HepG2 (cell line): ENCODE results near the gene GYS2. TPM values are rescaled to one million over a fixed set of nuclear protein-coding genes. Genes with fewer than 3 reads are reported as not detected.

Source experiments
- ATAC-seq: fragments of 200-7000 bp; cut with Tn5 transposase; 3 replicates; pipeline ENCODE4 v1.9.1; 2020; ENCODE audit warnings: mild to moderate bottlenecking, moderate library complexity
- BruUV-seq: library from RNA; stranded (reverse); fragments of 400-500 nt; replicated peaks from 2 replicates; lab custom pipeline; 2021; lab: Mats Ljungman, UMichigan
- CTCF ChIA-PET: fragments of 300-600 bp; formaldehyde crosslinking; extraction: SDS; loops from one replicate; lab custom pipeline; 2021; ENCODE audit warnings: low total read pairs, inconsistent platforms, low intra/inter-chr PET ratio; lab: Yijun Ruan, JAX
- POLR2A ChIA-PET: fragments of 350-600 bp; sonication (Branson Sonifier 250); formaldehyde crosslinking; loops from one replicate; lab custom pipeline; 2020; ENCODE audit warnings: antibody characterized with exemption, inconsistent platforms; lab: Yijun Ruan, JAX
- DNase-seq: peaks from one replicate; pipeline ENCODE4 v3.0.0-alpha.2; 2015; ENCODE audit warnings: low spot score
- FAIRE-seq: peaks from 3 replicates; lab custom pipeline; 2011; peaks lifted over from hg19 to GRCh38; lab: Jason Lieb, UNC
- H2AFZ ChIP-seq: one replicate; pipeline ENCODE4 v1.6.1; 2011; ENCODE audit warnings: low read length, inconsistent platforms
- H3K27ac ChIP-seq: fragments of 300-600 bp; 3 replicates; pipeline ENCODE4 v1.8.0; 2011; ENCODE audit warnings: mixed run types, mild to moderate bottlenecking, mixed read lengths, low read length, inconsistent platforms; ENCODE audit not compliant: insufficient read depth; ENCODE audit errors: extremely low read length
- H3K27me3 ChIP-seq, 2 experiments: fragments of 200-600 bp in 1 of 2; 2 replicates in 1 of 2; 3 replicates in 1 of 2; pipeline versions ENCODE4 v1.6.0 to v1.8.0; 2011; ENCODE audit warnings: low read length in 2 of 2, mild to moderate bottlenecking in 2 of 2, moderate library complexity in 2 of 2, inconsistent platforms in 1 of 2; ENCODE audit not compliant: insufficient read depth in 2 of 2, control insufficient read depth in 1 of 2
- H3K36me3 ChIP-seq, 2 experiments: fragments of 200-600 bp in 1 of 2; replicated peaks in 1 of 2; 2 replicates in 1 of 2; 3 replicates in 1 of 2; pipeline versions ENCODE4 v1.5.1 to v1.8.0; 2011; ENCODE audit warnings: low read length in 2 of 2, inconsistent platforms in 1 of 2; ENCODE audit not compliant: insufficient read depth in 2 of 2, control insufficient read depth in 1 of 2
- H3K4me1 ChIP-seq: 2 replicates; pipeline ENCODE4 v1.5.1; 2012; ENCODE audit warnings: low read length, inconsistent platforms; ENCODE audit not compliant: insufficient read depth
- H3K4me2 ChIP-seq: 2 replicates; pipeline ENCODE4 v1.6.0; 2011; ENCODE audit warnings: low read depth, low read length, inconsistent platforms
- H3K4me3 ChIP-seq, 3 experiments: fragments of 200-600 bp in 1 of 3; sonication (generic), shearing (Covaris generic) in 1 of 3; replicated peaks in 1 of 3; 2 replicates each; pipeline ENCODE4 v1.5.1; 2011 to 2016; ENCODE audit warnings: low read length in 3 of 3, inconsistent platforms in 2 of 3, low read depth in 2 of 3, mild to moderate bottlenecking in 2 of 3, control low read depth in 1 of 3, mixed read lengths in 1 of 3; ENCODE audit not compliant: insufficient read depth in 1 of 3
- H3K79me2 ChIP-seq: one replicate; pipeline ENCODE4 v1.6.1; 2011; ENCODE audit warnings: low read length, inconsistent platforms; ENCODE audit not compliant: insufficient read depth
- H3K9ac ChIP-seq: 2 replicates; pipeline ENCODE4 v1.6.0; 2011; ENCODE audit warnings: mild to moderate bottlenecking, low read depth, low read length, inconsistent platforms; ENCODE audit not compliant: insufficient read depth
- H3K9me3 ChIP-seq: 2 replicates; pipeline ENCODE4 v1.5.1; 2012; ENCODE audit warnings: mild to moderate bottlenecking, low read length
- H4K20me1 ChIP-seq: 2 replicates; pipeline ENCODE4 v1.6.0; 2011; ENCODE audit warnings: inconsistent platforms, mild to moderate bottlenecking, low read length, moderate library complexity; ENCODE audit not compliant: insufficient read depth
- JUND ChIP-seq: sonication (generic); formaldehyde crosslinking; IDR thresholded peaks from 2 replicates; pipeline ENCODE4 v1.8.0; 2022; ENCODE audit warnings: mild to moderate bottlenecking, missing genetic modification reagents
- KLF11 ChIP-seq: IDR thresholded peaks from 2 replicates; pipeline ENCODE4 v1.6.1; 2016; ENCODE audit warnings: missing compliant biosample characterization
- MIER2 ChIP-seq: IDR thresholded peaks from 2 replicates; pipeline ENCODE4 v1.6.1; 2016; ENCODE audit warnings: missing biosample characterization, missing genetic modification reagents
- NKX3-1 ChIP-seq: sonication (generic); formaldehyde crosslinking; IDR thresholded peaks from 2 replicates; pipeline ENCODE4 v1.5.0; 2020; ENCODE audit warnings: missing genetic modification reagents
- RBAK ChIP-seq: sonication (generic); formaldehyde crosslinking; IDR thresholded peaks from 2 replicates; pipeline ENCODE4 v1.5.1; 2020; ENCODE audit warnings: mild to moderate bottlenecking, missing genetic modification reagents
- RORA ChIP-seq: sonication (generic); formaldehyde crosslinking; IDR thresholded peaks from 2 replicates; pipeline ENCODE4 v1.5.0; 2020; ENCODE audit warnings: mild to moderate bottlenecking, missing genetic modification reagents, moderate library complexity
- U2AF1 ChIP-seq: fragments of 200-400 bp; formaldehyde crosslinking; optimal IDR thresholded peaks from 2 replicates; pipeline ENCODE3; 2017; ENCODE audit warnings: mild to moderate bottlenecking, low read depth, low read length
- YY1 ChIP-seq: IDR thresholded peaks from 2 replicates; pipeline ENCODE4 v1.6.1; 2011; ENCODE audit warnings: low read length, low read depth, moderate library complexity, mild to moderate bottlenecking; ENCODE audit not compliant: insufficient read depth, insufficient replicate concordance
- ZNF549 ChIP-seq: sonication (generic); formaldehyde crosslinking; IDR thresholded peaks from 2 replicates; pipeline ENCODE4 v1.5.0; 2020; ENCODE audit warnings: missing genetic modification reagents
- ZNF552 ChIP-seq: sonication (generic); formaldehyde crosslinking; IDR thresholded peaks from 2 replicates; pipeline ENCODE4 v1.9.0; 2022; ENCODE audit warnings: missing genetic modification reagents, mild to moderate bottlenecking, borderline replicate concordance
- ZNF567 ChIP-seq: sonication (generic); formaldehyde crosslinking; IDR thresholded peaks from 2 replicates; pipeline ENCODE4 v1.8.1; 2023; ENCODE audit warnings: mild to moderate bottlenecking, missing genetic modification reagents, borderline replicate concordance
- ZNF644 ChIP-seq: IDR thresholded peaks from 2 replicates; pipeline ENCODE4 v1.6.1; 2016; ENCODE audit warnings: low read depth
- ZNF674 ChIP-seq: sonication (generic); formaldehyde crosslinking; IDR thresholded peaks from 2 replicates; pipeline ENCODE4 v1.5.0; 2020; ENCODE audit warnings: low read depth, mild to moderate bottlenecking, missing genetic modification reagents
- in situ Hi-C: cut with HindIII; loops from 2 replicates; pipeline ENCODE4 v1.10.0; 2017; ENCODE audit warnings: low pct_unique_long_range_greater_than_20kb; ENCODE audit not compliant: extremely low pct_ligation_motif_present
- intact Hi-C: fragments of 100-400 bp; cut with micrococcal nuclease; formaldehyde crosslinking; loops from one replicate; pipeline ENCODE4 v1.10.0; 2022; ENCODE audit not compliant: unreplicated experiment
- polyA plus RNA-seq, 8 experiments: library from polyadenylated mRNA; depleted of rRNA in 3 of 8; stranded (reverse) in 7 of 8; unstranded in 1 of 8; fragments of >200 nt; fragmentation: Illumina TruSeq in 4 of 8; extraction: Trizol in 4 of 8; gene quantifications; 2 replicates each; pipeline versions ENCODE4 v1.2.1 to v1.2.3, GENCODE V29; 2011 to 2016; ENCODE audit warnings: low read depth in 4 of 8, missing spikeins in 1 of 8, mixed read lengths in 1 of 8; ENCODE audit not compliant: insufficient read depth in 1 of 8
- total RNA-seq, 5 experiments: library from RNA; depleted of rRNA; stranded (reverse); fragments of >200 nt; fragmentation: Illumina TruSeq; extraction: Trizol; gene quantifications; 2 replicates each; pipeline ENCODE4 v1.2.3, GENCODE V29; 2016; ENCODE audit warnings: low read depth in 1 of 5
- TF ChIP-seq, protein P1 (sequence below): sonication (generic); formaldehyde crosslinking; IDR thresholded peaks from 2 replicates; pipeline ENCODE4 v1.4.0; 2020; ENCODE audit warnings: missing genetic modification reagents, borderline replicate concordance
- TF ChIP-seq, protein P2 (sequence below): sonication (generic); formaldehyde crosslinking; IDR thresholded peaks from 2 replicates; pipeline ENCODE4 v1.4.0; 2020; ENCODE audit warnings: missing genetic modification reagents
- TF ChIP-seq, protein P3 (sequence below): sonication (generic); formaldehyde crosslinking; IDR thresholded peaks from 2 replicates; pipeline ENCODE4 v1.5.0; 2020; ENCODE audit warnings: missing genetic modification reagents, mild to moderate bottlenecking, borderline replicate concordance
- TF ChIP-seq, protein P4 (sequence below): sonication (generic); formaldehyde crosslinking; IDR thresholded peaks from 2 replicates; pipeline ENCODE4 v1.4.0; 2020; ENCODE audit warnings: missing genetic modification reagents, borderline replicate concordance

GYS2 gene
- total and polyA plus RNA-seq, 2 of the 13 experiments (the other 11 are each of a cell fraction or from before 2014, with no cell fraction given): not detected

DNA sequence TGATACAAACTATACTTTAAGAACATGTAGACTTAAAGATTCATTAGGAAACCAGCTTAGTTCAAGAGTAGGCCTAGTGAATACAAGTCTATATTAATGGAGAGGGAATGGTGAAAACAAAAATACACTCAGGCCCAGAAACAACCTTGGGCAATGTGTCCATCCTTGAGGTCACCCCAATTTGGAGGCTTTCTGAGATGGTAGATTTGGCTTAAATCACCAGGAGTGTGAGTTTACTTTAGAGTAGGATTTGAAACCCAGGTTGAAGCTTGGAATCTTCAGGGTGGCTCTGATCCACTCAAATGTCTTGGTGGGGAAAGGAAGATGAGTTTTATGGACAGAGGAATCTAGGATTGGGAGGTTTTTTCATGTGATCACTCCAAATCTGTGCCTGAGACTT is 42.5 kb upstream of the GYS2 start:
- in situ Hi-C loops: no loop called here
- Histone ChIP-seq H2AFZ (no peak overlapping the region), H4K20me1 (no peaks in the 10 kb centered on the region), H3K4me3 (no peak overlapping the region), H3K9ac (no peak overlapping the region), H3K4me2 (no peak overlapping the region), H3K27ac (no peak overlapping the region), H3K79me2 (no peaks in the 10 kb centered on the region), H3K36me3 (no peaks in the 10 kb centered on the region), H3K27me3 (no peaks in the 10 kb centered on the region), H3K9me3 (no peaks in the 10 kb centered on the region), H3K4me1 (no peaks in the 10 kb centered on the region)
- ChIA-PET CTCF (no interaction called here), POLR2A (no interaction called here)
- no peak for FAIRE-seq
- no peak for ATAC-seq
- no peak for DNase-seq
- intact Hi-C loops: no loop called here
- no TSS peak for BruUV-seq
- TF ChIP-seq, protein P1, sequence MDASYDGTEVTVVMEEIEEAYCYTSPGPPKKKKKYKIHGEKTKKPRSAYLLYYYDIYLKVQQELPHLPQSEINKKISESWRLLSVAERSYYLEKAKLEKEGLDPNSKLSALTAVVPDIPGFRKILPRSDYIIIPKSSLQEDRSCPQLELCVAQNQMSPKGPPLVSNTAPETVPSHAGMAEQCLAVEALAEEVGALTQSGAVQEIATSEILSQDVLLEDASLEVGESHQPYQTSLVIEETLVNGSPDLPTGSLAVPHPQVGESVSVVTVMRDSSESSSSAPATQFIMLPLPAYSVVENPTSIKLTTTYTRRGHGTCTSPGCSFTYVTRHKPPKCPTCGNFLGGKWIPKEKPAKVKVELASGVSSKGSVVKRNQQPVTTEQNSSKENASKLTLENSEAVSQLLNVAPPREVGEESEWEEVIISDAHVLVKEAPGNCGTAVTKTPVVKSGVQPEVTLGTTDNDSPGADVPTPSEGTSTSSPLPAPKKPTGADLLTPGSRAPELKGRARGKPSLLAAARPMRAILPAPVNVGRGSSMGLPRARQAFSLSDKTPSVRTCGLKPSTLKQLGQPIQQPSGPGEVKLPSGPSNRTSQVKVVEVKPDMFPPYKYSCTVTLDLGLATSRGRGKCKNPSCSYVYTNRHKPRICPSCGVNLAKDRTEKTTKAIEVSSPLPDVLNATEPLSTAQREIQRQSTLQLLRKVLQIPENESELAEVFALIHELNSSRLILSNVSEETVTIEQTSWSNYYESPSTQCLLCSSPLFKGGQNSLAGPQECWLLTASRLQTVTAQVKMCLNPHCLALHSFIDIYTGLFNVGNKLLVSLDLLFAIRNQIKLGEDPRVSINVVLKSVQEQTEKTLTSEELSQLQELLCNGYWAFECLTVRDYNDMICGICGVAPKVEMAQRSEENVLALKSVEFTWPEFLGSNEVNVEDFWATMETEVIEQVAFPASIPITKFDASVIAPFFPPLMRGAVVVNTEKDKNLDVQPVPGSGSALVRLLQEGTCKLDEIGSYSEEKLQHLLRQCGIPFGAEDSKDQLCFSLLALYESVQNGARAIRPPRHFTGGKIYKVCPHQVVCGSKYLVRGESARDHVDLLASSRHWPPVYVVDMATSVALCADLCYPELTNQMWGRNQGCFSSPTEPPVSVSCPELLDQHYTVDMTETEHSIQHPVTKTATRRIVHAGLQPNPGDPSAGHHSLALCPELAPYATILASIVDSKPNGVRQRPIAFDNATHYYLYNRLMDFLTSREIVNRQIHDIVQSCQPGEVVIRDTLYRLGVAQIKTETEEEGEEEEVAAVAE (CRISPR knock-in tag): no peak
- TF ChIP-seq ZNF644 (CRISPR knock-in tag): no peak
- TF ChIP-seq KLF11 (CRISPR knock-in tag): no peak
- TF ChIP-seq MIER2 (CRISPR knock-in tag): no peak
- TF ChIP-seq U2AF1: no peak
- TF ChIP-seq, protein P2, sequence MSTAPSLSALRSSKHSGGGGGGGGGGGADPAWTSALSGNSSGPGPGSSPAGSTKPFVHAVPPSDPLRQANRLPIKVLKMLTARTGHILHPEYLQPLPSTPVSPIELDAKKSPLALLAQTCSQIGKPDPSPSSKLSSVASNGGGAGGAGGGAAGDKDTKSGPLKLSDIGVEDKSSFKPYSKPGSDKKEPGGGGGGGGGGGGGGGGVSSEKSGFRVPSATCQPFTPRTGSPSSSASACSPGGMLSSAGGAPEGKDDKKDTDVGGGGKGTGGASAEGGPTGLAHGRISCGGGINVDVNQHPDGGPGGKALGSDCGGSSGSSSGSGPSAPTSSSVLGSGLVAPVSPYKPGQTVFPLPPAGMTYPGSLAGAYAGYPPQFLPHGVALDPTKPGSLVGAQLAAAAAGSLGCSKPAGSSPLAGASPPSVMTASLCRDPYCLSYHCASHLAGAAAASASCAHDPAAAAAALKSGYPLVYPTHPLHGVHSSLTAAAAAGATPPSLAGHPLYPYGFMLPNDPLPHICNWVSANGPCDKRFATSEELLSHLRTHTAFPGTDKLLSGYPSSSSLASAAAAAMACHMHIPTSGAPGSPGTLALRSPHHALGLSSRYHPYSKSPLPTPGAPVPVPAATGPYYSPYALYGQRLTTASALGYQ: no peak
- no peak for TF ChIP-seq YY1
- TF ChIP-seq RBAK (CRISPR knock-in tag): no peak
- TF ChIP-seq NKX3-1: no peak
- no peak for TF ChIP-seq ZNF674 (CRISPR knock-in tag)
- TF ChIP-seq JUND (CRISPR knock-in tag): no peak
- TF ChIP-seq RORA: no peak
- TF ChIP-seq ZNF549 (CRISPR knock-in tag): no peak
- TF ChIP-seq ZNF567 (CRISPR knock-in tag): no peak
- TF ChIP-seq, protein P3, sequence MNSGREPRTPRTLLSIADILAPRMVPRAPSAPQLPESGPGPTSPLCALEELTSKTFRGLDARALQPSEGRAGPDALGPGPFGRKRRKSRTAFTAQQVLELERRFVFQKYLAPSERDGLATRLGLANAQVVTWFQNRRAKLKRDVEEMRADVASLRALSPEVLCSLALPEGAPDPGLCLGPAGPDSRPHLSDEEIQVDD (CRISPR knock-in tag): no peak
- TF ChIP-seq, protein P4, sequence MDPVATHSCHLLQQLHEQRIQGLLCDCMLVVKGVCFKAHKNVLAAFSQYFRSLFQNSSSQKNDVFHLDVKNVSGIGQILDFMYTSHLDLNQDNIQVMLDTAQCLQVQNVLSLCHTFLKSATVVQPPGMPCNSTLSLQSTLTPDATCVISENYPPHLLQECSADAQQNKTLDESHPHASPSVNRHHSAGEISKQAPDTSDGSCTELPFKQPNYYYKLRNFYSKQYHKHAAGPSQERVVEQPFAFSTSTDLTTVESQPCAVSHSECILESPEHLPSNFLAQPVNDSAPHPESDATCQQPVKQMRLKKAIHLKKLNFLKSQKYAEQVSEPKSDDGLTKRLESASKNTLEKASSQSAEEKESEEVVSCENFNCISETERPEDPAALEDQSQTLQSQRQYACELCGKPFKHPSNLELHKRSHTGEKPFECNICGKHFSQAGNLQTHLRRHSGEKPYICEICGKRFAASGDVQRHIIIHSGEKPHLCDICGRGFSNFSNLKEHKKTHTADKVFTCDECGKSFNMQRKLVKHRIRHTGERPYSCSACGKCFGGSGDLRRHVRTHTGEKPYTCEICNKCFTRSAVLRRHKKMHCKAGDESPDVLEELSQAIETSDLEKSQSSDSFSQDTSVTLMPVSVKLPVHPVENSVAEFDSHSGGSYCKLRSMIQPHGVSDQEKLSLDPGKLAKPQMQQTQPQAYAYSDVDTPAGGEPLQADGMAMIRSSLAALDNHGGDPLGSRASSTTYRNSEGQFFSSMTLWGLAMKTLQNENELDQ (CRISPR knock-in tag): no peak
- TF ChIP-seq ZNF552 (CRISPR knock-in tag): no peak
